Stomach (tissue), 4 donors: ENCODE measurements around the gene KRT7.

Experiments used
- CTCF ChIP-seq, 7 experiments: fragments of 450-650 bp in 4 of 7; fragments of 200-600 bp in 3 of 7; sonication (generic) in 3 of 7; IDR thresholded peaks; one replicate each; pipeline ENCODE4 v1.5.1; 2016 to 2019; ENCODE audit warnings: antibody characterized with exemption in 7 of 7, control low read depth in 2 of 7, mild to moderate bottlenecking in 1 of 7
- EP300 ChIP-seq: sonication (generic); formaldehyde crosslinking; IDR thresholded peaks from one replicate; pipeline ENCODE4 v1.6.1; 2017; ENCODE audit warnings: antibody characterized with exemption

GRCh38 chr12:52207106-52207505, 25.9 kb upstream of the KRT7 start:
- TF ChIP-seq CTCF (IDR thresholded peaks at IDR 0.05) (no peak), EP300 (no peak)
